ENCODE results near the gene UBR1.
A peak's percentile ranks its signal among the peaks of the same experiment; 100 is the strongest.
"Not testable (repeated sequence)": the region's sequence is repeated elsewhere in the genome, so short reads cannot be mapped to it uniquely, and the experiment has no call there.

UBR1 gene

GRCh38 chr15:43070249-43070648 lies 35.6 kb downstream of the UBR1 start:
- H3K36me3 Mint-ChIP-seq (ENCODE audit: low read depth) = peaks cover 81% of the 10 kb centered on the region
- H3K9me3 Mint-ChIP-seq = no peaks in the 10 kb centered on the region
- peaks cover 2% of the 10 kb centered on the region for H3K4me1 Mint-ChIP-seq (ENCODE audit: low read depth)
- no peak overlapping the region for H3K27ac Mint-ChIP-seq
- H3K4me3 Mint-ChIP-seq = no peak overlapping the region
- no peaks in the 10 kb centered on the region for H3K27me3 Mint-ChIP-seq (ENCODE audit: low read depth)
- no peak for DNase-seq (ENCODE audit: low spot score)

GRCh38 chr15:43067717-43068461 lies 37.9 kb downstream of the UBR1 start:
- Mint-ChIP-seq H3K27ac (no peak overlapping the region), H3K27me3 (ENCODE audit: low read depth) (no peaks in the 10 kb centered on the region), H3K4me1 (ENCODE audit: low read depth) (peaks cover 2% of the 10 kb centered on the region), H3K36me3 (ENCODE audit: low read depth) (peaks cover 69% of the 10 kb centered on the region), H3K4me3 (no peak overlapping the region), H3K9me3 (no peaks in the 10 kb centered on the region)
- peak; percentile 12 for DNase-seq (ENCODE audit: low spot score)

GRCh38 chr15:43056696-43057095 lies 49.1 kb downstream of the UBR1 start:
- DNase-seq (ENCODE audit: low spot score) = no peak
- Mint-ChIP-seq H3K4me1 (ENCODE audit: low read depth) (no peaks in the 10 kb centered on the region), H3K9me3 (no peaks in the 10 kb centered on the region), H3K27ac (no peak overlapping the region), H3K4me3 (no peak overlapping the region), H3K36me3 (ENCODE audit: low read depth) (peaks cover 52% of the 10 kb centered on the region), H3K27me3 (ENCODE audit: low read depth) (no peaks in the 10 kb centered on the region)

GRCh38 chr15:43052860-43053259 lies 53.0 kb downstream of the UBR1 start:
- no peak overlapping the region for H3K27ac Mint-ChIP-seq
- peaks cover 50% of the 10 kb centered on the region for H3K36me3 Mint-ChIP-seq (ENCODE audit: low read depth)
- H3K9me3 Mint-ChIP-seq = no peaks in the 10 kb centered on the region
- H3K27me3 Mint-ChIP-seq (ENCODE audit: low read depth) = no peaks in the 10 kb centered on the region
- H3K4me1 Mint-ChIP-seq (ENCODE audit: low read depth) = no peaks in the 10 kb centered on the region
- H3K4me3 Mint-ChIP-seq = no peak overlapping the region
- no peak for DNase-seq (ENCODE audit: low spot score)

GRCh38 chr15:43048935-43049334 lies 56.9 kb downstream of the UBR1 start:
- no peaks in the 10 kb centered on the region for H3K27me3 Mint-ChIP-seq (ENCODE audit: low read depth)
- no peak overlapping the region for H3K27ac Mint-ChIP-seq
- peaks cover 49% of the 10 kb centered on the region for H3K36me3 Mint-ChIP-seq (ENCODE audit: low read depth)

GRCh38 chr15:43046484-43046883 lies 59.4 kb downstream of the UBR1 start:
- Mint-ChIP-seq H3K4me1 (ENCODE audit: low read depth) (no peaks in the 10 kb centered on the region), H3K4me3 (no peak overlapping the region), H3K27me3 (ENCODE audit: low read depth) (no peaks in the 10 kb centered on the region), H3K36me3 (ENCODE audit: low read depth) (peaks cover 56% of the 10 kb centered on the region), H3K9me3 (peaks cover 4% of the 10 kb centered on the region), H3K27ac (no peak overlapping the region)
- no peak for DNase-seq (ENCODE audit: low spot score)

More at GRCh38 chr15:43048935-43049334, 56.9 kb downstream of the UBR1 start:
- Mint-ChIP-seq H3K4me3 (no peak overlapping the region), H3K4me1 (ENCODE audit: low read depth) (no peaks in the 10 kb centered on the region), H3K9me3 (no peaks in the 10 kb centered on the region)
- DNase-seq (ENCODE audit: low spot score) = no peak

GRCh38 chr15:43042885-43043284 lies 63.0 kb downstream of the UBR1 start:
- Mint-ChIP-seq H3K27ac (no peak overlapping the region), H3K4me1 (ENCODE audit: low read depth) (no peaks in the 10 kb centered on the region), H3K36me3 (ENCODE audit: low read depth) (peaks cover 63% of the 10 kb centered on the region), H3K4me3 (no peak overlapping the region), H3K27me3 (ENCODE audit: low read depth) (no peaks in the 10 kb centered on the region), H3K9me3 (peaks cover 4% of the 10 kb centered on the region)
- DNase-seq (ENCODE audit: low spot score) = no peak

GRCh38 chr15:43041085-43041484 lies 64.8 kb downstream of the UBR1 start:
- DNase-seq (ENCODE audit: low spot score); H3K4me3 Mint-ChIP-seq; H3K9me3 Mint-ChIP-seq; H3K4me1 Mint-ChIP-seq (ENCODE audit: low read depth); H3K27ac Mint-ChIP-seq; H3K27me3 Mint-ChIP-seq (ENCODE audit: low read depth): not testable (repeated sequence)
- H3K36me3 Mint-ChIP-seq (ENCODE audit: low read depth) = peaks cover 67% of the 10 kb centered on the region

GRCh38 chr15:43035240-43035639 lies 70.6 kb downstream of the UBR1 start:
- H3K27ac Mint-ChIP-seq; H3K4me3 Mint-ChIP-seq; H3K4me1 Mint-ChIP-seq (ENCODE audit: low read depth); H3K9me3 Mint-ChIP-seq; DNase-seq (ENCODE audit: low spot score); H3K27me3 Mint-ChIP-seq (ENCODE audit: low read depth): not testable (repeated sequence)
- peaks cover 54% of the 10 kb centered on the region for H3K36me3 Mint-ChIP-seq (ENCODE audit: low read depth)

GRCh38 chr15:43029476-43029875 lies 76.4 kb downstream of the UBR1 start:
- no peak for DNase-seq (ENCODE audit: low spot score)
- H3K4me1 Mint-ChIP-seq (ENCODE audit: low read depth) = peaks cover 11% of the 10 kb centered on the region
- no peak overlapping the region for H3K4me3 Mint-ChIP-seq
- no peaks in the 10 kb centered on the region for H3K9me3 Mint-ChIP-seq
- peaks cover 51% of the 10 kb centered on the region for H3K36me3 Mint-ChIP-seq (ENCODE audit: low read depth)
- H3K27ac Mint-ChIP-seq = no peak overlapping the region
- no peaks in the 10 kb centered on the region for H3K27me3 Mint-ChIP-seq (ENCODE audit: low read depth)

- Mint-ChIP-seq H3K9me3 (no peaks in the 10 kb centered on the region), H3K27me3 (ENCODE audit: low read depth) (no peaks in the 10 kb centered on the region), H3K27ac (peak overlapping the region; percentile 17), H3K4me1 (ENCODE audit: low read depth) (peaks cover 11% of the 10 kb centered on the region), H3K36me3 (ENCODE audit: low read depth) (peaks cover 51% of the 10 kb centered on the region), H3K4me3 (no peak overlapping the region)
- no peak for DNase-seq (ENCODE audit: low spot score)
Measured at GRCh38 chr15:43025150-43025549, 80.7 kb downstream of the UBR1 start.

- not testable (repeated sequence) for H3K27me3 Mint-ChIP-seq (ENCODE audit: low read depth); H3K4me3 Mint-ChIP-seq; DNase-seq (ENCODE audit: low spot score); H3K27ac Mint-ChIP-seq; H3K4me1 Mint-ChIP-seq (ENCODE audit: low read depth); H3K9me3 Mint-ChIP-seq
- peaks cover 34% of the 10 kb centered on the region for H3K36me3 Mint-ChIP-seq (ENCODE audit: low read depth)
Measured at GRCh38 chr15:43014671-43015070, 91.2 kb downstream of the UBR1 start.

GRCh38 chr15:43009206-43009605 lies 96.6 kb downstream of the UBR1 start:
- H3K9me3 Mint-ChIP-seq = no peaks in the 10 kb centered on the region
- H3K4me1 Mint-ChIP-seq (ENCODE audit: low read depth) = no peaks in the 10 kb centered on the region
- H3K36me3 Mint-ChIP-seq (ENCODE audit: low read depth) = peaks cover 48% of the 10 kb centered on the region
- no peak for DNase-seq (ENCODE audit: low spot score)
- no peak overlapping the region for H3K4me3 Mint-ChIP-seq
- H3K27ac Mint-ChIP-seq = no peak overlapping the region
- H3K27me3 Mint-ChIP-seq (ENCODE audit: low read depth) = no peaks in the 10 kb centered on the region

GRCh38 chr15:43008150-43008549 lies 97.7 kb downstream of the UBR1 start:
- DNase-seq (ENCODE audit: low spot score) = no peak
- no peaks in the 10 kb centered on the region for H3K27me3 Mint-ChIP-seq (ENCODE audit: low read depth)
- H3K36me3 Mint-ChIP-seq (ENCODE audit: low read depth) = peaks cover 50% of the 10 kb centered on the region
- no peak overlapping the region for H3K4me3 Mint-ChIP-seq
- H3K9me3 Mint-ChIP-seq = no peaks in the 10 kb centered on the region
- H3K27ac Mint-ChIP-seq = no peak overlapping the region
- no peaks in the 10 kb centered on the region for H3K4me1 Mint-ChIP-seq (ENCODE audit: low read depth)

GRCh38 chr15:43007551-43007950 lies 98.3 kb downstream of the UBR1 start:
- H3K4me1 Mint-ChIP-seq (ENCODE audit: low read depth) = no peaks in the 10 kb centered on the region
- DNase-seq (ENCODE audit: low spot score) = no peak
- H3K9me3 Mint-ChIP-seq = no peaks in the 10 kb centered on the region
- no peak overlapping the region for H3K4me3 Mint-ChIP-seq
- H3K27me3 Mint-ChIP-seq (ENCODE audit: low read depth) = no peaks in the 10 kb centered on the region
- H3K27ac Mint-ChIP-seq = no peak overlapping the region
- H3K36me3 Mint-ChIP-seq (ENCODE audit: low read depth) = peaks cover 52% of the 10 kb centered on the region

Data from T-helper 2 cell treated with Interferon-gamma antibody and Interleukin-4, amounts not matched to agents 5 μg/mL and 100 μg/mL, for 36 hours (primary cell).